Measurements from ENCODE around the gene AK9.
"Not testable (repeated sequence)": the region's sequence is repeated elsewhere in the genome, so short reads cannot be mapped to it uniquely, and the experiment has no call there.

The AK9 gene

GRCh38 chr6:109477725-109478124 lies 213.3 kb downstream of the AK9 start:
- no peak for DNase-seq

DNA sequence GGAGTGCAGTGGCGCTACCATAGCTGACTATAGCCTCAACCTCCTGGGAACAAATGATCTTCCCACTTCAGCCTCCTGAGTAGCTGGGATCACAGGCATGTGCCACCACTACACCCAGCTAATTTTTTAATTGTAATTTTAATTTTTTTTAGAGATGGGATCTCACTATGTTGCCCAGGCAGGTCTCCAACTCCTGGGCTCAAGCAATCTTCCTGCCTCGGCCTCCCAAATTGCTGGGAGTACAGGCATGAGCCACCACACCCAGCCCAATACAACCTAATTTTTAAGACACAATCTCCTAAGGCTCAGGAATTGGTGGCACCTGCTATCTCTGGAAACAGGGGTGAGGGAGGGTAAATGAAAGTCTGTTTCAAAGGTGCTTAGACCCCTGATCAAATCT lies 213.8 kb downstream of the AK9 start:
- DNase-seq = no peak

DNA sequence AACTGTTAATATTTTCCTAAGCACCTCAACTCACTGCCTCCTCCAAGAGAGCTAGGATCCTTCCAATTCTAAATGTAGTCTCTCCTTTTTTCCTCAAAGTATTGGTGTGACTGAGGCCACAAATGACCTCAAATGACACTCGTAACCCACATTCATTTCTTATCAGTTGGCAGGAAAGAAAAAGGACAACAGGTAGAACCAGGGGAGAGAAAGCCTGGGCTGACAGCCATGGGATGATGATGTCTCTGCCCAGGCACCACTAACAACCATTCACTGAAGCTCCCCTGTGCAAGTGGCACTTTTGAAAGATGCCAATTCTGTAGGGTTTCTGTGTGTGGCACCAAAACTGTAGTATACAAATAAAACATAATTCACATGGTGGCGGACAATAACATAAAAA lies 215.4 kb downstream of the AK9 start:
- DNase-seq = no peak

GRCh38 chr6:109474995-109475394 lies 216.0 kb downstream of the AK9 start:
- DNase-seq = no peak

DNA sequence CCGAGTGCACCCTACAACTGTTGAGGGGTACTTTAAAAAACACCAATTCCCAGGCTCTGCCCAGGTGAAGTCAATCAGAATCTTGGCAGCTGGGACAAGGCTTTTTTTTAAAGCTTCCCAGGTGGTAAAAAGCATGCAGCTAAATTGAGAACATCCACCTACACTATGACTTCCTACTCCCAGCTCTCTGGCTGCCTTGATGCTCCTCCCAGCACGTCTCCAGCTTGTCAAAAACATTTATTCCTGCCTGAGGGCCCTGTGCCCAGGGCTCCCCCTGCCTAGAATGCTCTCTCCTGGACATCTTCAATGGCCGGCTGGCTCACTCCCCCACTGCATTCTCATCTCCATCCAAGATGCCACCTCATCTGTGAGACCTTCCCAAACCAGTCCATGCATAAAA lies 217.9 kb downstream of the AK9 start:
- no peak for DNase-seq

DNA sequence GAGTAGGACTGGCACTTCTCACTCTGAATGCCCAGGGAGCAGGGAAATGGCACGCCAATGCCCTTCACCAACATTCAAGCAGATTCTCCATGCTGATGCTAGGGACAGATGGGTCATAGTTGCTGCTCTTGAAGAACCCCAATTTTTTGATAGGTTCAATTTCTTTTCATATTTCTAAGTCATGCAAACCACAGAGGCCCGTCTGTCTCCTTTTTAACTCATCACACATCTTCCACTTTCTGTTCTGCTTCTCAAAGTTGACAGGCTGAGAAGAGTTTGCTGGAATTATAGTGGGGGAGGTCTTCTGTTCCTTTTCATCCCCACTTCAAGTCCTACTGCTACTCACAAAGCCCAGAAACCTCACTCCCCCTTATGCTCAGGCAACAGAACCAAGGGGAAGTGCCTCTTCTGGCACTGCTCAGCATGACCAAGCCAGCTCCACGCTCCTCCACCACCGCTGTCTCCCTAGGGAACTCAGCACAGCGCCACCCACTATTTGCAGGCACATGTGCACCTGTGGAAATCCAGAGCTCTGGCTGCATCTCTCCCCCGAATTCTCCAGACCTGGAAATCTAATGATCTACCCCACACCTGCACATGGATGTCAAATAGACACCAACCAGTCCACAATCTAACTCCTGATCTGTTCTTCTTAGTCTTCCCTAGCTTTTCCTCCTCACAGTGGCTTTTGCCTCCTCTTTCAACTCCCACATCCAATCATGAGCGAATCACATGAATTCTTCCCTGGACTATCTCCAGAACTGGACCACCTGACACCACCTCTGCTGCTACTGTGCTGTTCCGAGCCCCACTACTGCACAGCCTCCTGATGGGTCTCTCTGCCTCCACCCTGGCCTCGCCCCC lies 218.6 kb downstream of the AK9 start:
- DNase-seq = no peak

DNA sequence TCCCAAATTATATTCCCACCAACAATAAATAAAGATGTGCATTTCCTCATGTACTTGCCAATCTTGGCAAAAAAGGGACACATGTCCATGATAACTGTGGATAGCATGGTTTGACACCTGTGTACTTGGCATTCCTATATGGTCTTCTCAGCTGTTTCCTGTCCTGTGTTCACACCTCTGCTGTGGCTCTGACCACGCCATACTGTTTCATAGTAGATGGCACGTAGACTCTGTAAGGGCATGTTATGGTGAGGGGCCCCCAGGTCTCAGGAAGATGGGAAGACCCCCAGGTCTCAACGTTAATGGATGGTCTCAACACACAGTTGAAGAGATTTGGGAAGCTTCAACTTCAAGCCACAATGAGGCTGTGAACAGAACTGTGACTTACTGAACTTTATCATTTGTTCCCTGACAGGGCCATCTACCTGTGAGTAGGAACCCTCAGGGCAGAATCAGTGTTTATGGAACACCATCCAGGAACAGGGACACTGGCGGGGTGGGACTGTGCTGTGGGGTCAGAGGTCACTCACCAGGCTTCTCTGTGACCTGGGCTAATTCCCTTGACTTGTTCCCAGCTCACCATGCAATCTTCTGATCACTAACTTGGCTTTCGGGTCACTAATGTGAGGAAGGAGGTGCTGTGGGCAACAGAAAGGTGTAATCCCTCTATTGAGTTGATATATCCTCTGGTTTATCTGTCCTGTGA lies 219.7 kb downstream of the AK9 start:
- no peak for DNase-seq

DNA sequence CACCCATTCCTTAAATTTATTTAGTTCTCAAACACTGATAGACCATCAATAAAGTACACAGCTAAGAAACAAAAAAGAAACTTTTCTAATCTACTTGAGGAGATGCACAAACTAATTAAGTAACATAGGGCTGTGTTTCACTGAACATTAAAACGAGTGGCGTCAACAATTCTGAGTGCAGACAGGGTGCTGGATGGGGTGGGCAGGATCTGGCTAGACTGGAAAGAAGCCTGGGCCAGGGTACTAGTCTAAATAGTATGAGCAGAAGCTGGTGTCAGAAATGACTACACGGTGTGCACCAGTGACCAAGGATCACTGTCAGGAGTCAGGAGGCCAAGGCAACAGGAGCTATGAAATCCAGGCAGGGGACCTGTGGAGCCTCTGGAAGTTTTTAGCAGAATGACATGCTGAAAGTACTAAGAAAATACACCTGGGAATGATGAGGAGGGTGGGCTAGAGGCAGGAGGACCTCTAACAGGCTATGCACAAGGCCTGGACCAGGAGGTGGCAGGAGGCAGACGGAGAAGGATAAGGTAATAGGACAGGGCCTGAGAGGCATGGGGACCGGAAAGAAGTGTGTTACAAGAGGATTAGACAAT lies 221.3 kb downstream of the AK9 start:
- DNase-seq = no peak

DNA sequence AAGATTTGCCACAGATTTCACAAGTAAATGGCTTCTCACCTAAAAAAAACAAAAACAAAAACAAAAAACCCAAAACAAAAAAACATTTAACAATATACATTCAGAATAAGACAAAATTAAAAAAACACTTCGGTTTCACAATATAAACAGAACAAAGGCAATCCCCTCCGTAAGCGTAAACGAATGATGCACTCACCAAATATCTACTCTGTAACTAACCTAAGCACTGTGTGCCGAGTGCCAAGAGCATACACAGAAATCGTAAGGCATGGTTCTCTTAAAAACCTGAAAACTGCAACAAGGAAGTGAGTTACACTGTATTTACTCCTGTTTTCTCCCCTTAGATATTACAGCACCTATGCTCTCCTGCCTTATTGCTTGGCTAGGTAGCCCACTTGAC lies 223.3 kb downstream of the AK9 start:
- no peak for DNase-seq

GRCh38 chr6:109466212-109466923 lies 224.6 kb downstream of the AK9 start:
- DNase-seq = no peak

DNA sequence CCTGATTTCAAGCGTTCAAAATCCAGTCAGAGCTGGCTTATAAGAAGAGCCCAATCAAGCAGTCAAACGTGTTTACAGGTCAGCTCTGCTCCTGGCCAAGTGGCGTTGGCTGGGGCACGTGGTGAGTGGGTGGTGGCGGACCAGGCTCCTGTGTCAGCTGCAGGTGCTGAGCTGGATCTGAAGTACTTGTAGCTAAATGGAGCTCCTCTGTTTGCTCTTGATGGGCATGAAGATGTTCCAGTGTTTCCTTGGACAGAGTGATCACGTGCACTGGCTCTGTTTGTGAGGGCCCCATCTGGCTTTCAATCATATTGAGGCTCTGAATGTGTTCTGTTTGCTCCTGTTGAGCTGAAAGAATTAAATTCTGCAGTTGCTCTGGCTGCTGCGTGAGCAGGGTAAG lies 225.2 kb downstream of the AK9 start:
- DNase-seq = peak; percentile 92

DNA sequence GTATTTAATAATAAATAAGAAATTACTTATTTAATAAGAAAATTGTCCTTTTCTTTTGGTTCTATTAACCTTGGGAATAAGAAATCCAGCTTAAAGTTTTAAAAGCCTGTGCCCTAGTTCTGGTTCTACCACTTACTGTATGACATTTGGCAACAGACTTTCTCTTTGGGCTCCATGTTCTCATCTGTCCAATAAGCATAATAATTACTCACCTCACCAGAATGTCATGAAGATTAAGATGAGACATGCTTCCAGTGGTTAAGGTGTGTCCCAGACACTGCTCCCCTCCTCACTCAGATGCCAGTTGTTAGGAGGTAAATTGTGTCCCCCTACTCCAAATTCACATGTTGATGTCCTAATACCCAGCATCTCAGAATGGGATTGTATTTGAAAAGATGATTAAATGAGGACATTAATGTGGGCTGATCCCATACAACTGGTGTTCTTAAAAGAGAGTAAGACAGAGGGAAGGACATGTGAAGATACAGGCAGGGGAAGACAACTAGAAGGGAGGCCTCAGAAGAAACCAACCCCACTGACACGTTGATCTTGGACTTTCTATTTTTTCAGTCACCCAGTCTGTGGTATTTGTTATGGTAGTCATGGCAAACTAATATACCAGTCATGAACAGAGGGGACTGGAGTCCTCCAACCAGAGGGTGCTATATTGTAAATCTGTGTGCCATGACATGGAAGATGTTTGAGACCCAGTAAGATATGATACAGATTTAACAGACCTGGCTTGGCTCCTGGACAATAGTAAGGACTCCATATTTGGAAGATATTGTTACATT lies 229.1 kb downstream of the AK9 start:
- DNase-seq = no peak

DNA sequence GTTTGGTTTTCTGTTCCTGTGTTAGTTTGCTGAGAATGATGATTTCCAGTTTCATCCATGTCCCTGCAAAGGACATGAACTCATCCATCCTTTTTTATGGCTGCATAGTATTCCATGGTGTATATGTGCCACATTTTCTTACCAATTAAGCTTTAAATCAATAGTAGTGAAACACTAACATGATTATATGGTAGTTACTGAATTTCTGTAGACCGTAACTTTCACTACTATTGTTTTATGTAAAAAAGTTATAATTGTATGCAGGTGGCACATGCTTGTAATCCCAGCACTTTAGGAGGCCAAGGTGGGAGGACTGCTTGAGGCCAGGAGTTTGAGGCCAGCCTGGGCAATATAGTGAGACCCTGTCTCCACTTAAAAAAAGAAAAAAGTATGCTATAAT lies 229.8 kb downstream of the AK9 start:
- not testable (repeated sequence) for DNase-seq

DNA sequence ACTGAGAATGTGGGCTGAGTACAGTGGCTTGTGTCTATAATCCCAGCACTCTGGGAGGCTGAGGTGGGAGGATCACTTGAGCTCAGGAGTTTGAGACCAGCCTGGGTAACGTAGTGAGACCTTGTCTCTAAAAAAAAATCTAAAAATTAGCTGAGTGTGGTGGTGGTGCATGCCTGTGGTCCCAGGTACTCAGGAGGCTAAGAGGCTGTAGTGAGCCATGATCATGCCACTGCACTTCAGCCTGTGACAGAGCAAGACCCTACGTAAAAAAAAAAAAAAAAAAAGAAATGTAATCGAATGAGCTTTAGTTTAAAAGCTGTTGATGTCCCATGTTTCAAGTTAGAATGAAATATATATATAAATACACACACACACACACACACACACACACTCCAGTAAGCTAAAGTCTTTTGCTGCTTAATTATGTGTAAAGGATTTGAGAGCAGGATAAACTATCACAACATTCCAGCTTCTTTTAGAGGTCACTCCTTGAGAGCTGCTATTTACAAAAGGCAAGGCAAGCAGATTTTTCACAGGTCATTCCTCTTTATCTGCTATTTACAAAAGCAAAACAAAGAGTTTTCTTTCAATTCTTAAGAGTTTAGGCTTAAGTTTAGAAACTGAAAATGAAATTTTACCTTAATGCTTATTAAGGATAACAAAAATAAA lies 230.7 kb downstream of the AK9 start:
- DNase-seq = no peak

- DNase-seq = no peak
Measured at GRCh38 chr6:109458774-109459531, 232.0 kb downstream of the AK9 start.

- no peak for DNase-seq
Measured at GRCh38 chr6:109457562-109457996, 233.4 kb downstream of the AK9 start.

- no peak for DNase-seq
Measured at GRCh38 chr6:109456710-109457561, 234.1 kb downstream of the AK9 start.

- DNase-seq = no peak
Measured at GRCh38 chr6:109456111-109456583, 234.9 kb downstream of the AK9 start.

- peak; percentile 71 for DNase-seq
Measured at GRCh38 chr6:109455437-109456110, 235.4 kb downstream of the AK9 start, which contains the start of gene MICAL1. Gene MICAL1 (minus strand): TSS chr6:109455772. CDS start chr6:109454196, 1,576 bp downstream.

Data from DMS153 (cell line).